ENCODE data around the gene ABHD12B. TPM values are rescaled to one million over a fixed set of nuclear protein-coding genes. Genes with fewer than 3 reads are reported as not detected.
"Not testable (repeated sequence)": the region's sequence is repeated elsewhere in the genome, so short reads cannot be mapped to it uniquely, and the experiment has no call there.

ABHD12B gene
- total RNA-seq, 4 donors from 2014 or later: 0.32 to 7.9 (median 2.5) TPM; not detected in 1

GRCh38 chr14:50906326-50907065 lies 34.6 kb downstream of the ABHD12B start:
- Histone ChIP-seq H3K4me3 (no peak overlapping the region), H3K4me1 (no peaks in the 10 kb centered on the region), H3K9me3 (no peaks in the 10 kb centered on the region), H3K27me3 (no peaks in the 10 kb centered on the region), H3K36me3 (peaks cover 0 to 28% (median 4%) of the 10 kb centered on the region in 4 donors), H3K27ac (no peak overlapping the region)
- 77 to 79% methylated on average over 5 of the region's 5 CpGs for WGBS, 2 donors (ENCODE audit: low coverage in 1 of 2)
- TF ChIP-seq POLR2AphosphoS5 (IDR thresholded peaks at IDR 0.05) (no peak), CTCF (IDR thresholded peaks at IDR 0.05) (no peak), EP300 (IDR thresholded peaks at IDR 0.05; ENCODE audit: low read depth) (no peak), POLR2A (IDR thresholded peaks at IDR 0.05) (no peak)
- in situ Hi-C loops (cut with MboI; ENCODE audit: low pct_ligation_motif_present in 1 of 4, low pct_unique_long_range_greater_than_20kb in 1 of 4, low sequenced_read_pairs in 3 of 4): no loop called here
- DNase-seq: no peak
- intact Hi-C loops (cut with DNase I; ENCODE audit: low total_unique reads): no loop called here

- Histone ChIP-seq H3K4me3 (no peak overlapping the region), H3K27ac (no peak overlapping the region), H3K27me3 (no peaks in the 10 kb centered on the region), H3K4me1 (no peaks in the 10 kb centered on the region), H3K9me3 (no peaks in the 10 kb centered on the region), H3K36me3 (peaks cover 0 to 61% (median 13%) of the 10 kb centered on the region in 4 donors)
- 75 to 90% methylated on average over 2 to 5 of the region's 5 CpGs for WGBS, 2 donors (ENCODE audit: low coverage in 1 of 2)
- intact Hi-C loops (cut with DNase I; ENCODE audit: low total_unique reads) (no loop called here), in situ Hi-C loops (cut with MboI; ENCODE audit: low pct_ligation_motif_present in 1 of 4, low pct_unique_long_range_greater_than_20kb in 1 of 4, low sequenced_read_pairs in 3 of 4) (no loop called here)
- TF ChIP-seq POLR2AphosphoS5 (IDR thresholded peaks at IDR 0.05) (no peak), EP300 (IDR thresholded peaks at IDR 0.05; ENCODE audit: low read depth) (no peak), CTCF (IDR thresholded peaks at IDR 0.05) (no peak), POLR2A (IDR thresholded peaks at IDR 0.05) (no peak)
- no peak for DNase-seq
These were observed 38.9 kb downstream of the ABHD12B start for GRCh38 chr14:50910495-50911420.

GRCh38 chr14:50917449-50917848 lies 45.6 kb downstream of the ABHD12B start:
- no peaks in the 10 kb centered on the region for H3K27me3 ChIP-seq
- 86% methylated on average over 6 of the region's 6 CpGs; no CpG with 5 or more reads in 1 of the 2 donors for WGBS, 2 donors (ENCODE audit: low coverage in 1 of 2)
- in situ Hi-C loops (cut with MboI; ENCODE audit: low pct_ligation_motif_present in 1 of 4, low pct_unique_long_range_greater_than_20kb in 1 of 4, low sequenced_read_pairs in 3 of 4): no loop called here
- DNase-seq: no peak
- no peak overlapping the region for H3K27ac ChIP-seq
- H3K36me3 ChIP-seq: peaks cover 0 to 43% (median 9%) of the 10 kb centered on the region in 4 donors
- intact Hi-C loops (cut with DNase I; ENCODE audit: low total_unique reads): no loop called here
- TF ChIP-seq POLR2A (IDR thresholded peaks at IDR 0.05) (no peak), EP300 (IDR thresholded peaks at IDR 0.05; ENCODE audit: low read depth) (no peak), POLR2AphosphoS5 (IDR thresholded peaks at IDR 0.05) (no peak), CTCF (IDR thresholded peaks at IDR 0.05) (no peak)
- H3K4me3 ChIP-seq: no peak overlapping the region
- no peaks in the 10 kb centered on the region for H3K9me3 ChIP-seq
- H3K4me1 ChIP-seq: no peaks in the 10 kb centered on the region

- H3K4me3 ChIP-seq; H3K27me3 ChIP-seq; DNase-seq; H3K4me1 ChIP-seq; intact Hi-C loops (cut with DNase I; ENCODE audit: low total_unique reads); in situ Hi-C loops (cut with MboI; ENCODE audit: low pct_ligation_motif_present in 1 of 4, low pct_unique_long_range_greater_than_20kb in 1 of 4, low sequenced_read_pairs in 3 of 4); H3K27ac ChIP-seq; H3K9me3 ChIP-seq: not testable (repeated sequence)
- 91% methylated on average over 5 of the region's 5 CpGs; no CpG with 5 or more reads in 1 of the 2 donors for WGBS, 2 donors (ENCODE audit: low coverage in 1 of 2)
- peaks cover 0 to 23% (median 5%) of the 10 kb centered on the region in 4 donors for H3K36me3 ChIP-seq
These were observed 47.7 kb downstream of the ABHD12B start for GRCh38 chr14:50919524-50919923.
